HS-5 (cell line): ENCODE data around the gene PPP1R3E.
"Not testable (repeated sequence)": the region's sequence is repeated elsewhere in the genome, so short reads cannot be mapped to it uniquely, and the experiment has no call there.

Experiments
- DNase-seq: peaks from one replicate; pipeline ENCODE4 v3.0.0-alpha.2; 2012; ENCODE audit warnings: low read depth

The PPP1R3E gene

GRCh38 chr14:23297611-23298277 lies 4.9 kb downstream of the PPP1R3E start:
- DNase-seq, result no peak

GRCh38 chr14:23297096-23297495 lies 5.6 kb downstream of the PPP1R3E start:
- no peak for DNase-seq

- DNase-seq, result no peak
These were observed 6.5 kb downstream of the PPP1R3E start for GRCh38 chr14:23296012-23296777.

- no peak for DNase-seq
These were observed 7.7 kb downstream of the PPP1R3E start for GRCh38 chr14:23294734-23295561.

- no peak for DNase-seq
These were observed 15.7 kb downstream of the PPP1R3E start for GRCh38 chr14:23286902-23287479.

- peak; percentile 83 for DNase-seq
These were observed 16.4 kb downstream of the PPP1R3E start, which contains the start of gene HOMEZ for GRCh38 chr14:23286020-23286901. HOMEZ (minus strand) TSS chr14:23286132; CDS start chr14:23285952, 180 bp downstream.

GRCh38 chr14:23285530-23286019 lies 17.1 kb downstream of the PPP1R3E start:
- no peak for DNase-seq

- no peak for DNase-seq
These were observed 17.8 kb downstream of the PPP1R3E start for GRCh38 chr14:23284654-23285529.

GRCh38 chr14:23281247-23281646 lies 21.4 kb downstream of the PPP1R3E start:
- DNase-seq, result no peak

GRCh38 chr14:23277928-23278327 lies 24.7 kb downstream of the PPP1R3E start:
- not testable (repeated sequence) for DNase-seq

GRCh38 chr14:23277189-23277588 lies 25.5 kb downstream of the PPP1R3E start:
- DNase-seq, result no peak

- no peak for DNase-seq
These were observed 27.2 kb downstream of the PPP1R3E start for GRCh38 chr14:23275412-23275811.

GRCh38 chr14:23269193-23269592 lies 33.5 kb downstream of the PPP1R3E start:
- DNase-seq, result no peak

- DNase-seq, result not testable (repeated sequence)
These were observed 41.8 kb downstream of the PPP1R3E start for GRCh38 chr14:23260849-23261248.

GRCh38 chr14:23259426-23259825 lies 43.2 kb downstream of the PPP1R3E start:
- no peak for DNase-seq

- DNase-seq, result no peak
These were observed 44.4 kb downstream of the PPP1R3E start for GRCh38 chr14:23258256-23258655.

- DNase-seq, result no peak
These were observed 50.0 kb downstream of the PPP1R3E start for GRCh38 chr14:23252420-23253333.

- DNase-seq, result no peak
These were observed 50.7 kb downstream of the PPP1R3E start for GRCh38 chr14:23252006-23252405.

- DNase-seq, result no peak
These were observed 52.8 kb downstream of the PPP1R3E start for GRCh38 chr14:23249824-23250223.
